Ureter (tissue), 1 donor: ENCODE results near the gene RNF32. TPM values are rescaled to one million over a fixed set of nuclear protein-coding genes. Genes with fewer than 3 reads are reported as not detected.
"Not testable (repeated sequence)": the region's sequence is repeated elsewhere in the genome, so short reads cannot be mapped to it uniquely, and the experiment has no call there.

Experiments used
- DNase-seq: peaks from one replicate; pipeline ENCODE4 v3.0.0-alpha.2; 2020; ENCODE audit warnings: low spot score
- total RNA-seq: library from RNA; stranded (reverse); gene quantifications from one replicate; pipeline ENCODE4 v1.2.4, GENCODE V29; 2023
- donor health status: DM: yes; HTN: yes; CAD: no.

RNF32 gene
- total RNA-seq, 1 donor from 2014 or later = 1.4 TPM

DNA sequence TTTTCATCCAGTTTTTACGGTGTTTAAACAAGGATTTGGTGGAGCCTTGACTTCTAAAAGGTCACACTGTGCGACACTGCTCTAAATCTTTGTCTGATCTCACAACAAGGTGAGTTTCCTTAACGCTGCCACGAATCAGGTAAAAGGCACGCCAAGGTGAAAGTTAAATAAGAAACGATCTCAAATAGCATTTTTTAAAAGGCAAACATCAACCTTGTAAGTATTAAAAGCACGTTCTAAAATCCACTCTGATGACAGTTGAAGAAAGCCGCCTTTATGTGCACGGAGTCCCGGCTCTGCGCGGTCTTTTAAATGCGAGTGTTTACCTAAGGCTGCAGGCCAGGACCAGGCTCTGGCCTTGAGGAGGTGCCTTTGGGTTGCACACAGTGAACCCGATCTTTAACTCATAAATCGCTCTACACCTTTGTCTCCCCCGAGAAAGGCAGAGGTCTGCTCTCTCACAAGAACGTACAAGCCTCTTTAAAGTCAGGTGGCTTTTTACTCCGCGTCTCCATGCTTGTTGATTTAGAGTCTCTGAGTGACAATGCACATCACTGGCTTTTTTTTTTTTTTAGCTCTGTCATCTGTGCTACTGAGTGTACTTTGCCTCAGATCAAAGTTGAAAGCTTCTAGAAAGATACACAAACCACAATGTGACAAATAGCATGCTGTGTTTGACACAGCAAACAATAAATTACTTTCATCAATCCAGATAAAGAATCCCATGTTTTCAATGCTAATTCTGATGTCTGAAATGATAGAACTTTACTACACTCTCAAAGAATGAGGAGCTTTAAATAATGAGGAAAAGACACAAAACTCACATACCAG, 25.9 kb upstream of the RNF32 start:
- no peak for DNase-seq

DNA sequence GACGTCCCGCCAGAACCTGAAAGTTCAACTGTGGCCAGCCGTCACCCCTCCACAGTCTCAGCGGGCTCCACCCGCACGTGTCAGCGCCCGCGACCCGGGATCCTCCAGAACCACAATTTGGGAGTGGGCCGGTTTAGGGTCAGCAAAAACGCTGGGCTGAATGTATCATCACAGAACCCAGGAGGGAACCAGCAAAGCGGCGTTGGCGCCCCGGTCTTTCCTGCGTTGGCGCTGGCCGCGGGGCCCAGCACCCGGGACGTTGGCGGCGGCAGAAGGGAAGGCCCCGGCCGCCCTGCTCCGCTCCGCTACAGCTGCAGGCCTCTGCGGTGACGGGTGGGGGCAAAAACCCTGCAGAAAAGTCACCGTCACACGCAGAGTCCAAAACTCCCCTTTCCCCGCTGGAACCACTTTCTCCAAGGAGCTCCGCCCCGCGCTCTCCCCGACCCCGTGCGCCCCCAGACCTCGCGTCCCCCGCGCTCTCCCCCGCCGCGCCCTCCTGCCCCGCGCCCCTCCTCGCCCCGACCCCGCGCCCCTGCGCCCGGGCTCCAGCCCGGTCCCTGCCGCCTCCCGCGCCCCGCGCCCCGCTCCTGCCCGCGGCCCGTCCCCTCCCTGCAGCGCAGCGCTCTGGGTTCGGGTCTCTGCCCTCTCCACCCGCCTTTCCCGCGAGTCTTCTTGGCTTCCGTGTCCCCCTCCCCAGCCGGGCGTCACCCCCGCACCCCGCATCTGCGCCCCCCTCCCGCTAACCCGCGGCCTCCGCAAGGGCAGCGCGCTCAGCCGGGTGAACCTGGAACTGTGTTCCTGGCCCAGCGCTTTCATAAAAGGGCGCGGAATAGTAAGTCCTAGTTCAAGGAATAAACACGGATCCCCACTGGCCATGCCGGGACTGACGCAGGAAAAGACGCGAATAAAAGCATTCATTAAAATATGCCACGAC, 24.0 kb upstream of the RNF32 start:
- no peak for DNase-seq

DNA sequence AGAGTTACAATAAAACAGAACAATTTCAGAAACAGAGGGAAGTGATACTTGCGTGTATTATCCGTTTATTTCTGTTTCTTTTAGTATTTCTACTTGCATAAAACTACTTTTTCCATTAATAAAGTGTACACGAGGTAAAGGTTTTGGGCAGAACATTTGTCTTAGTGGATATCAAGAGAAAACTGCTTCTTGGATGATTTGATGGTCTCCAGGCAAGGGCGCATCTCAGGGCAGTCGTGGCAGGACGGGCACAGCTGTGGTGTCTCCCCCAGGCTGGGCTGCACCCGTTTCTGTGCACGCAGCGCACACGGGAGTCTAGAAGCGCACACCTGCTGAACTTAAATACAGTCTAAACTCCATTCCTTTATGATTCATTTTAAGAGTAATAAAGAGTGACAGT, 23.4 kb upstream of the RNF32 start:
- DNase-seq = no peak

DNA sequence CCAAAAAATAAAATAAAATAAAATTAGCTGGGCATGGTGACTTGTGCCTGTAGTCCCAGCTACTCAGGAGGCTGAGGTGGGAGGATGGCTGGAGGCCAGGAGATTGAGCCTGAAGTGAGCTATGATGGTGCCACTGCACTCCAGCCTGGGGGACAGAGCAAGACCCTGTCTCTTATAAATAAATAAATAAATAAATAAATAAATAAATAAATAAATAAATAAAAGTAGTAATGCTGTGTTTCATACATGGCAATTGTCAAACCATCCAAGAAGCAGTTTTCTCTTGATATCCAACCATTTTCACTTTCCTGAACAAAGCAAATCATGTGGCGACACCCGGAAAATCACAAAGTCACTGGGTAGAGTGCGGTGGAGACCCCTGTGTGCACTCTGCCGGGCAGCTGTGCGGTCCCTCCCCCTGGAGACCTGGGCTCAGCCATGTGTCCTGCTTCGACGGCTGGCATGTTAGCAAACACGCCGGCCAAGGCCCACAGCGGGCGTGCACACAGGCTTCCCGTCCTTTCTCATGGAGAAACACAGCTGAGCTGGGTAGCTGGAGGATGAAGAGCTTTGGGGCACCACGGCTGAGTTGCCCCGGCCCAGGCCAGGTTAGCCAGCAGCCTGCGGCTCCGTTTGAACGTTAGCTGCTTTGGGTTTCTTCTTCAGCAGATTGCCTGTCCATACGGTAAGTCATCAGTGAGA, 22.3 kb upstream of the RNF32 start:
- no peak for DNase-seq

DNA sequence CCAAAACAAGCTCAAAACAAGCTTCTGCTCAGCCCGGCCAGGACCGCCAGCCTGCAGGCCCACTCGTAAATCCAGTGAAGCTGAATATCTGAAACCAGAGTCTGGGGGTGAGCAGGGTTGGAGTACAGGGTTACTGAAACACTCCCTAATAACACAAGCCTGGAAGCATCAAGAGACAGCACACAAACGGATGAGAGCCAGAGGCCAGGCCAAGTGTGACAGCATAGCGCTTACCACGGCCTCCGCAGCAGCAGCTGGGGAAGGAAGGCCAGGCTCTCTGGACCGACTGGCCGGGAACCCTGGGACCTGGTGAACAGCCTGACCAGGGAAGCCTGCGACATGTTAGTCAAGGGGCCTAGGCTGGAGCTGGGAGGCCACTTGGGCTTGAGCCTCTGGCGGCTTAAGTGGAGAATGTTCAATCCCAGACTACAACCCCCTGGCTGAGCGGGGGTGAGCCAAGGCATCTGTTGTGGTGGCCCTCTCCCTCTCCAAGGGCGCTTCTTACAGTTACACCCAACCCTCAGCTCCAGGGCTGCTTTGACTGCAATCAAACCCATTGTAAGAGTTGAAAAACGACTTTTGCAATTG, 21.7 kb upstream of the RNF32 start:
- DNase-seq = no peak

DNA sequence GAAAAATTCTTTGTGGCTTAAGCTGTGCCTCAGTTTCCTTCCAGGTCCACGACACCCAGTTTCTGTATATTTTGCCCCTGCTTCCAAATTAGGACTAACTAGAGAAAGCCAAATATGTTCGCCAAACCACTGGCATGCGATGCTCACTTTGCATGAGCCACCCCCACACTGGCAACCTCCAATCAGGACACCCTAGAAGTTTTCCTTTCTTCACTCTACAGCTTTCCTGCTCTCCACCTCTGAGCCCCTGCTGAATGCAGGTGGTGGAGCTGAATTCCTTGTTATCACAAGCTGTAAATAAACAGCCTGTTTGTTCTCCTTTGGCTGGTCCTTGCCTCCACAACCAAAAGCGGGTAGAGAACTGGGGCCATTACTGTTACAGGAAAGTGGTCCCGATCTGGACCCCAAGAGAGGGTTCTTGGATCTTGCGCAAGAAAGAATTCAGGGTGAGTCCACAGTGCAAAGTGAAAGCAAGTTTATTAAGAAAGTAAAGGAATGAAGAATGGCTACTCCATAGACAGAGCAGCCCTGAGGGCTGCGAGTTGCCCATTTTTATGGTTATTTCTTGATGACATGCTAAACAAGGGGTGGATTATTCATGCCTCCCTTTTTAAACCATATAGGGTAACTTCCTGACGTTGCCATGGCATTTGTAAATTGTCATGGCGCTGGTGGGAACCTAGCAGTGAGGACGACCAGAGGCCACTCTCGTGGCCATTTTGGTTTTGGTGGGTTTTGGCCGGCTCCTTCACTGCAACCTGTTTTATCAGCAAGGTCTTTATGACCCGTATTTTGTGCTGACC, 20.9 kb upstream of the RNF32 start:
- DNase-seq = not testable (repeated sequence)

DNA sequence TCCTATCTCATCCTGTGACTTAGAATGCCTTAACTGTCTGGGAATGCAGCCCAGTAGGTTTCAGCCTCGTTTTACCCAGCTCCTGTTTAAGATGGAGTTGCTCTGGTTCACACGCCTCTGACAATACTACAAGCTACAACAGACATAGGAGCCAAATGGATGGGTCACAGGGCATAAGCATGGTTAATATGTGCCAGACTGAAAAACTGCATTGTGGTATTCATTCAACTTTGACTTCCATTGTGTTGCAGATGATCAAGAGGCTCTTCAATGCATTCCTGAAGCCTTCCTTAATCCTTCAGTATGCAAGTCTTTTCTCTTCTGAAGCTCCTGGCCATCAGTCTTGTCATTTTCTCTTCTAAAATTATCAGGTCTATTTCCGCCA, 20.3 kb upstream of the RNF32 start:
- DNase-seq = no peak

DNA sequence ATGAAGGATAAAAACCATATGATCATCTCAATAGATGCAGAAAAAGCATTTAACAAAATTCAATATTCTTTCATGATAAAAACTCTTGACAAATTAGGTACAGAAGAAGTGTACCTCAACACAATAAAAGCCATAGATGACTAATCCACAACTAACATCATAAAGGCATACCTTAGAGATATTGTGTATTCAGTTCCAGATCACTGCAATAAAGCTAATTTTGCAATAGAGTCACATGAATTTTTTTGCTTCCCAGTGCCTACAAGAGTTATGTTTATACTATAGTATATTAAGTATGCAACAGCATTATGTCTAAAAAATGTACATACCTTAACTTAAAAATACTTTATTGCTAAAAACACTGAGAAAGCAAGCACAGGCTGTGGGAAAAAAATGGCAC, 18.9 kb upstream of the RNF32 start:
- no peak for DNase-seq

DNA sequence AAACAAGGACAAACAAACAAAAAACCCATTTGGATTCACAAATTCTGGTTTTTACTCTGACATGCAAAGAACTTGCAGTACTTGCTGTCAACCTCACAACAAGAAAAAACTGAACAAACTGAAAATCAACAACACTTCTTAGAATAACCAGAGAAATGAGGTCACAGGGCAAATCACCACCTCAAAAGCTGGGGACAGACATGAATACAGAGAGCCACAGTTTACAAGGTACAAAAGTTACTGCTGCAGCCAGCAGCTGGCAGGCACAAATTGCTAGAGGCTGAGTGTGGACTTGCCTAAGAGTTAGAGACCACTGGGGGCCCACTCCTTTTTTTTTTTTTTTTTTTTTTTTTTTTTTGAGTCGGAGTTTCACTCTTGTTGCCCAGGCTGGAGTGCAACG, 15.0 kb upstream of the RNF32 start:
- DNase-seq = no peak

DNA sequence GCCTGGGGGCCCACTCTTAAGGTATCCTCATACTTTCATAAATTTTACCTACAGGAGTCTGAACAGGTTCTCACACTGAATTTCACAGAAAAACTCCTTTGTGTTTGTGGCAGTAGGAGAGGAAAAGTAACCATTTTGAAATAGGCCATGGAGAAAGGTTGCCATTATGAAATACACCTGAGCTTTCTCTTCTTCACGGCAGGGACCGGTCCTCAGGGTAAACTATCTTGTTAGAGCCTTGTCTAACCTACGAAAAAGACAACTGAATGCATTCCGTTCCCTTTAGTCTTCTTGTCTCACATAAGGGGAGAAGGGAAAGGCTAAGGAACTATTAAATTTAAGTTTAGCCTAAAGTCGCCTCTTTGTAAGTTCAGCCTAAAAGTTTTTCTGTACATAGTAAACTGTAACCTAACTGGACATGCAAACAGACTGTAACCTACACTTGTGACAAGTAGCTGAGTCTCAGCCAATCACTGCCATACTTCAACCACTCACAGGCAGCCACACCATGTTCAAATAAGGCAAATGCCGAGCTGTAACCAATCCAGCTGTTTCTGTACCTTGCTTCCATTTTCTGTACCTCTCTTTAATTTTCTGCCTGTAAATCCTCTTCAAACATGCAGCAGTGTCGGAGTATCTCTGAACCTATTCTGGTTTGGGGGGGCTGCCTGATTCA, 14.2 kb upstream of the RNF32 start:
- no peak for DNase-seq

DNA sequence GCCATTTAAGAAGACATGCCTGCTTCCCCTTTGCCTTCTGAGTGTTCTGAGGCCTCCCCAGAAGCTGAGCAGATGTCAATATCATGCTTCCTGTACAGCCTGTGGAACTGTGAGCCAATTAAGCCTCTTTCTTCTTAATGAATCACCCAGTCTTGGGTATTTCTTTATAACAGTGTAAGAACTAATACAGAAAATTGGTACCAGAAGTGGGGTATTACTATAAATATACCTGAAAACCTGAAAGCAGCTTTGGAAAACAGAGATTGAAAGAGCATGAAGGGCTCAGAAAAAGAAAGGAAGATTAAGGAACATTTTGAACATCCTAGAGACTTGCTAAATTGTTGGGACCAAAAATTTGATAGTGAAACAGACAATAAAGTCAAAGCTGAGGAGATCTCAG, 12.0 kb upstream of the RNF32 start:
- no peak for DNase-seq

DNA sequence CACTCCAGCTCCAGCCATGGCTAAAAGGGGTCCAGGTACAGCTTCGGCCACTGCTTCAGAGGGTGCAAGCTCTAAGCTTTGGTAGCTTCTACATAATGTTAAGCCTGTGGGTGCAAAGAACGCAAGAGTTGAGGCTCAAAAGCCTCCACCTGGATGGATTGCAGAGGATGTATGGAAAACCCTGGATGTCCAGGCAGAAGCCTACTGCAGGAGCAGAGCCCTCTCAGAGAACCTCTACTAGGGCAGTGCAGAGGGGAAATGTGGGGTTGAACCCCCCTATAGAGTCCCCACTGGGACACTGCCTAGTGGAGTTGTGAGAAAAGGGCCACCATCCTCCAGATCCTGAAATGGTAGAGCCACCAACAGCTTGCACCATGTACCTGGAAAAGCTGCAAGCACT, 10.7 kb upstream of the RNF32 start:
- DNase-seq = no peak

DNA sequence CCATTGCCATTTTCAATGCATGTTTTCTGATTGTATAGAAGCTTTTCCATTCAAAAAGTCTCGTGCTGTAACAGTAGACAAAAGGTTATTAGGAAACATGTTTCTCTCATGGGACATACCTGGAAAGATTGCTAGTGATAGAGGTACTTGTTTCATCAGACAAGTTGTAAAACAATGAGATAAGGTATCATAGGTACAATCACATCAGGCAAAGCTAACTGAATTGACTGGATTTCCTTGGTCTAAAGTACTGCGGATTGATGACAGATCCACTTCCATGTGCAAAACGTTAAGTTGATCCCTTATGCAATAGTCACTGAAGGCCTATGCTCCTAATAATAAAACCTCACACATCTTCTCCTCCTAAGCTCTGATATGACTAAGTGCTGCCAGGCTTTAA, 6.5 kb upstream of the RNF32 start:
- DNase-seq = no peak

DNA sequence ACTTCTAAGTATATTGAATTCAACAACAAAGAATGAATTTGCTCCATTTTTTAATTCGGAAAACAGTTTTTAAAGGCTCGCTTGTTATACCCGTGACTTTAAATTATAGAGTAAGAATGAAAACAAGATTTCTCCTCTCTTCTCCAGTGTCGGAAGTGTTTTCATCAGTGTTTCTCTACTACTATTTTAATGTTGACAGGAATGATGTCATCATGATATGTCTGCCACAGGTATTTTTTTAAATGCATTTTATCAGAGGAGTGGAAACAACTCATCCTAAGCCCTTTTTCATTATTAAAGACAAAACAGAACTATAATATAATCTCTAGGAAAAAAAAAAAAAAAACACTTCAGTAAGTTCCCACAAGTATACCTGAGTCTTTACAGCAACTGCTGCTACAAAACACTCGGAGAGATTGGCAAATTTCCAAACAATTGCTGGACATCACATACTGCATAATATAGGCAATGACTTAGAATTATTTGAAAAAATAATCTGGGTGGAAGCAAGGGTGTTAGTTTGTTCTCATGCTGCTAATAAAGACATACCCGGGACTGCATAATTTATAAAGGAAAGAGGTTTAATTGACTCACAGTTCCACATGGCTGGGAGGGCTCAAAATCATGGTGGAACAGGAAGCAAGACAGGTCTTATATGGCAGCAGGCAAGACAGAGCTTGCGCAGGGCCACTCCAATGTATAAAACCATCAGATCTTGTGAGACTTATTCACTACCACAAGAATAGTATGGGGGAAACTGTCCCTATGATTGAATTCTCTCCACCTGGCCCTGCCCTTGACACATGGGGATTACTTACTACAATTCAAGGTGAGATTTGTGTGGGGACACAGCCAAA, 4.8 kb upstream of the RNF32 start:
- no peak for DNase-seq

DNA sequence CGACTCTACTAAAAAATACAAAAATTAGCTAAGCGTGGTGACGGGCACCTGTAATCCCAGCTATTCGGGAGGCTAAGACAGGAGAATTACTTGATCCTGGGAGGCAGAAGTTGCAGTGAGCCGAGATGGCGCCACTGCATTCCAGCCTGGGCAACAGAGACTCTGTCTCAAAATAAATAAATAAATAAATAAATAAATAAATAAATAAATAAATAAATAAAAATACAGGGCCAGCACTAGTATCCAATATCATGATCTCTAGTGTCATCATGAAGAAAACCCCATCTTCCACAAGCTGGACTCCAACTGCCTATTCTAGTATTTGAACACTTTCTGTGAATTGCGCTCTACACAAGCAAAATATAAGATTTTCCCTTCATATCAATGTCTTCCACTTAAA, 3.5 kb upstream of the RNF32 start:
- DNase-seq = not testable (repeated sequence)

DNA sequence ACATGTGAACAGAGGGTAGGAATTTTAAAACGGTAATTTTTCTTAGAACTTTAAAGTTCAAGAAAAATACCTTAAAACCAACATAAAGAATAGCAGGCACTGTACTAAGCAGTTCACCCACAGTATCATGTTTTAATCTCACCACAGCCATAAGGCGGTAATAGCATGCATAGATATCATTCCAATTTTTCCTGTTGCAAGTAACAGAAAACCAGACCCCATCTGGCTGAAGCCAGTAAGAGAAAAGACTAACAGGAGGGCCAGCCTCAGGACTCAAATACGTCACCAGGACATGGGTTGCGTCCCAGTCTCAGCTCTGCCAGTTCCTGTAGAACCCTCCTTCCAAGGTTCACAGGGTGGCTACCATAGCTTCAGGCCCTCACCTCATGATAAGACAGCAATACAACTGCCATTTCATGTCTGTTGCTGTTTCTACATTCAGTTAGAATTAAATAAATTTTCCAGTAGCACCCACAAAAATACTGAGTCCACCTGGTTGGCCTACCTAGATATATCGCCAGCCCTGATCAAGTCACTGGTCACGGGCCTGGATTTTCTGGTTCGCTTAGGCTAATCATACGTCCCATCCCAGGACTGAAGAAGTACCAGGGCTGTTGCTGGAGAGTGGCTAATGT, 2.0 kb upstream of the RNF32 start:
- DNase-seq = no peak

DNA sequence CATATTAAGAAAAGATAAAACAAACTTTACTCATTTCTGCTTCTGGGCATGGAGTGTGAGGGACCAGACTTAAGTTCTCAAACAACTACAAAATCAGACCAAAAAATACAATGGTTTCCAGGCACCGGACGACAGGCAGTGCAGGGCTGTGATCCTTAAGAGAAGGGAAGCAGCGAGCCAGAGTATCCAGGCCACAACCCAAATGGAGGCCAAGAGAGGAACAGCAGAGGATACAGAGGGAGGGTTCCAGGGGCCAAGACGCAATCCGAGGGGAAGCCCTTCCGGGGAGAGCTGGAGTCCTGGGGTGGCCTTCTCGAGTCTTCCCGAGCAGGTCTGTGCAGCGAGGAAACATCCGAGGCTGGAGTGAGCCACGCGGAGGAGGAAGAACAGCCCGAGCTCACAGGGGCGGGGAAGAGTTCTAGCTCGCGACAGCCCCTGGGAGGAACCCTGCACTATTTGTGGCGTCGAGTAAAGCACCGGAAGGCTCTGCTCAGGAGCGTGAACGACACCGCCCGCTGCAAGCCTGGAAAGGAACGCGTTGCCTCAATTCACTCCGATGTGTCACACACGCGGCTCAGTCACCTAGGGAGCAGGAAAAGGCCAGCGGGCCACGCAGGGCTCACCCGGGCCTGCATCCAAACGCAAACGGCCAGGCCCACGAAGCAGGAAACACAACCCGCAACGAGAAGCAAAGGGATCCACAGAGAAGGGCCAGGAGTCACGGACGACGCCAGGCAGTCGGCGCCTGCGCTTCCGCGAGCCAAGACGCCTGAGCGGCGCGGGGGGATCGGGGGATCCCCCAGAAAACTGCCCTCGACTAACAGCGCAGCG, 933 bp upstream of the RNF32 start:
- no peak for DNase-seq

DNA sequence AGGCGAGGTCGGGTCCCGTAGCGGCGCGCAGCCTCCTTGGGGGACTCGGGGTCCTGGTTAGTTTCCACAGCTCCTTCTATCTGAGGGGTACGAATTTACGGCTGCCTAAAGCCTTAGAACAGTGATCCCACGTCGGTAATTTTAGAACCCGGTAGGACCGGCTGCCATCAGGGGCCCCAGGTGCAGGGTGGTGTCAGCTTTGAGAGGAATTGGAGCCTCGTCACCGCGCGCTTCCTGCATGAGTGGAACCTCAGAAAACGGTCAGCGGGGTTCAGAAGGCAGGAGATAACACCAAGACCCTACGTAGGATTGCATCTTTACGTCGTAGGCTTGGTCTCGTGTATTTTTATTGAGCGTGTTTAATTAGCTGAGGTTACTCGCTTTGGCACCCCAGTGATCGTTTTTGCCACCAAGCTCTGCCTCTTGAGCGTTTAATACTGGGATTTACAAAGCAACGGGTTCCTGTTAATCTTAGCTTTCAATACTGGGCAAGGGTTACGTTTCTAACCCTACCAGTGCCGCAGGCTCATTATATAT, 443 bp downstream of the RNF32 start:
- no peak for DNase-seq
